Measurements from ENCODE around the gene PCDHGA6. TPM values are rescaled to one million over a fixed set of nuclear protein-coding genes. Genes with fewer than 3 reads are reported as not detected.
A peak's percentile ranks its signal among the peaks of the same experiment; 100 is the strongest.
"Not testable (repeated sequence)": the region's sequence is repeated elsewhere in the genome, so short reads cannot be mapped to it uniquely, and the experiment has no call there.

PCDHGA6 gene
- total and polyA plus RNA-seq, 9 of the 15 experiments (the other 6 are each of a cell fraction or from before 2014, with no cell fraction given): 0.01 to 0.18 (median 0.09) TPM; not detected in 1

GRCh38 chr5:141414548-141415274 lies 41.0 kb downstream of the PCDHGA6 start:
- H3K9ac ChIP-seq (ENCODE audit: insufficient read depth in 1 of 2, low read depth in 2 of 2, low read length in 2 of 2); BruUV-seq (replicated peaks); DNase-seq (ENCODE audit: extremely low read depth in 1 of 4, low spot score in 3 of 4); H4K20me1 ChIP-seq (replicated peaks; ENCODE audit: control insufficient read depth, insufficient read depth, low read length); H3K4me3 ChIP-seq; ATAC-seq; H3K79me2 ChIP-seq (ENCODE audit: control insufficient read depth, insufficient read depth, low read length); H3K27ac ChIP-seq (ENCODE audit: extremely low read depth, low read depth, low read length); FAIRE-seq; H3K9me1 ChIP-seq (ENCODE audit: control insufficient read depth, insufficient read depth, low read length); H2AFZ ChIP-seq (ENCODE audit: low read depth, low read length); in situ Hi-C loops (cut with MboI); H3K36me3 ChIP-seq (ENCODE audit: control insufficient read depth, insufficient read depth, low read length); H3K4me2 ChIP-seq (ENCODE audit: insufficient read depth, low read length); H3K9me3 ChIP-seq (replicated peaks; ENCODE audit: control insufficient read depth, insufficient read depth, low read depth, low read length); TF ChIP-seq REST (CRISPR knock-in tag; IDR thresholded peaks at IDR 0.05; ENCODE audit: low read depth): not testable (repeated sequence)
- H3K27me3 ChIP-seq (ENCODE audit: control insufficient read depth in 2 of 2, insufficient read depth in 2 of 2, low read length in 2 of 2): peaks cover 7 to 36% of the 10 kb centered on the region in 2 experiments; a peak in 4 of 5 replicates
- ChIA-PET CTCF (ENCODE audit: low intra/inter-chr PET ratio) (interaction anchor here (0.6 to 0.8 kb wide), 2 partner anchors 76 to 146 kb away, joined by 3 to 4 read pairs; no protein-coding TSS in a partner anchor), POLR2A (interaction anchor here (0.8 kb wide), 1 partner anchor 101 kb away, joined by 3 read pairs; no protein-coding TSS in a partner anchor)
- 0 out of 2 replicates have a peak, but pooled peaks have one; percentile 3 for TF ChIP-seq REST (IDR thresholded peaks at IDR 0.05; ENCODE audit: borderline replicate concordance)
- H3K4me1 ChIP-seq (replicated peaks in 1 of 2; ENCODE audit: control insufficient read depth in 2 of 2, insufficient read depth in 2 of 2, low read length in 2 of 2): peaks cover 0 to 29% of the 10 kb centered on the region in 2 experiments; a peak in 2 of 5 replicates
- intact Hi-C loops (cut with micrococcal nuclease): loop anchor here (5.0 kb wide), 1 partner anchor 108 kb away; no protein-coding TSS in a partner anchor
- WGBS (ENCODE audit: insufficient coverage, low coverage, missing lambda C conversion rate): 10% methylated on average over 32 of the region's 46 CpGs
